Measurements from ENCODE around the gene PRKCA. TPM values are rescaled to one million over a fixed set of nuclear protein-coding genes. Genes with fewer than 3 reads are reported as not detected.

Gene PRKCA
- total and polyA plus RNA-seq, 2 experiments from 2014 or later: 6.4 to 35.4 TPM

DNA sequence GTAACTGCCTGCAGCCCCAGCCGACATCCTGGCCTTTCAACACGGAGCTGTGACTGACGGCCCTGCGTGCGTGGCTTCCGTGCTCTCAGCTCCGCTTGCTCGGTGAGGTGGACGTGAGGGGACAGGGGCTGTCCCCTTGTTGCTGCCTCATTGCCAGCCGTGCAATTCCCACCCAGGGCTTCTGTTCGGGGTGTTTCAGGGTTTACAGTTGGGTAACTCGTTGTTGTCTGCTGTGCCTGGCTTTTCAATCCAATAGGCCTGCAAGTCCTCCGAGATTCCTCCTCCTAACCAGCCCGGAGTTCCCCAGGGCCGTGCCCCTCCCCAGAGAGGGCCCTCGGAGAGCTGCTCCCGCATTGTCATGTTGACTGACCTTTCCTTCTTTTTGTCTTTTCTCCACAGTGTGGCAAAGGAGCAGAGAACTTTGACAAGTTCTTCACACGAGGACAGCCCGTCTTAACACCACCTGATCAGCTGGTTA lies 501.1 kb downstream of the PRKCA start:
- ATAC-seq (peak; percentile 95), DNase-seq (ENCODE audit: low spot score) (peak; percentile 69)
- Histone ChIP-seq H3F3A (replicated peaks; ENCODE audit: low read depth) (no peaks in the 10 kb centered on the region), H2AFZ (peak overlapping the region; percentile 66; the same call in 1 of the 2 replicates), H3K4me1 (ENCODE audit: insufficient read depth) (peaks cover 22% of the 10 kb centered on the region), H3K4me3 (0 out of 2 replicates have a peak overlapping the region, but pooled peaks have one; percentile 15), H3K9me2 (ENCODE audit: insufficient read depth) (no peaks in the 10 kb centered on the region), H3K27me3 (ENCODE audit: insufficient read depth) (no peaks in the 10 kb centered on the region), H3K27ac (ENCODE audit: low read depth) (peak overlapping the region; percentile 47; the same call in 1 of the 2 replicates), H3K4me2 (peak overlapping the region; percentile 51; the same call in 1 of the 2 replicates), H4K20me1 (replicated peaks; ENCODE audit: insufficient read depth) (no peaks in the 10 kb centered on the region), H3K36me3 (ENCODE audit: insufficient read depth) (no peaks in the 10 kb centered on the region), H3K79me2 (replicated peaks; ENCODE audit: insufficient read depth) (no peaks in the 10 kb centered on the region)
- Mint-ChIP-seq H3K36me3 (ENCODE audit: low read depth) (peaks cover 4% of the 10 kb centered on the region; the same call in 2 of the 3 replicates), H3K27ac (no peak overlapping the region), H3K4me3 (no peak overlapping the region; the same call in 2 of the 3 replicates), H3K27me3 (ENCODE audit: insufficient read depth, low read depth, poor library complexity) (no peaks in the 10 kb centered on the region), H3K4me1 (peaks cover 31% of the 10 kb centered on the region), H3K9me3 (peaks cover 3% of the 10 kb centered on the region; the same call in 1 of the 3 replicates)
- TF ChIP-seq ZNF114 (CRISPR knock-in tag; IDR thresholded peaks at IDR 0.05): no peak
- TF ChIP-seq, protein P1, sequence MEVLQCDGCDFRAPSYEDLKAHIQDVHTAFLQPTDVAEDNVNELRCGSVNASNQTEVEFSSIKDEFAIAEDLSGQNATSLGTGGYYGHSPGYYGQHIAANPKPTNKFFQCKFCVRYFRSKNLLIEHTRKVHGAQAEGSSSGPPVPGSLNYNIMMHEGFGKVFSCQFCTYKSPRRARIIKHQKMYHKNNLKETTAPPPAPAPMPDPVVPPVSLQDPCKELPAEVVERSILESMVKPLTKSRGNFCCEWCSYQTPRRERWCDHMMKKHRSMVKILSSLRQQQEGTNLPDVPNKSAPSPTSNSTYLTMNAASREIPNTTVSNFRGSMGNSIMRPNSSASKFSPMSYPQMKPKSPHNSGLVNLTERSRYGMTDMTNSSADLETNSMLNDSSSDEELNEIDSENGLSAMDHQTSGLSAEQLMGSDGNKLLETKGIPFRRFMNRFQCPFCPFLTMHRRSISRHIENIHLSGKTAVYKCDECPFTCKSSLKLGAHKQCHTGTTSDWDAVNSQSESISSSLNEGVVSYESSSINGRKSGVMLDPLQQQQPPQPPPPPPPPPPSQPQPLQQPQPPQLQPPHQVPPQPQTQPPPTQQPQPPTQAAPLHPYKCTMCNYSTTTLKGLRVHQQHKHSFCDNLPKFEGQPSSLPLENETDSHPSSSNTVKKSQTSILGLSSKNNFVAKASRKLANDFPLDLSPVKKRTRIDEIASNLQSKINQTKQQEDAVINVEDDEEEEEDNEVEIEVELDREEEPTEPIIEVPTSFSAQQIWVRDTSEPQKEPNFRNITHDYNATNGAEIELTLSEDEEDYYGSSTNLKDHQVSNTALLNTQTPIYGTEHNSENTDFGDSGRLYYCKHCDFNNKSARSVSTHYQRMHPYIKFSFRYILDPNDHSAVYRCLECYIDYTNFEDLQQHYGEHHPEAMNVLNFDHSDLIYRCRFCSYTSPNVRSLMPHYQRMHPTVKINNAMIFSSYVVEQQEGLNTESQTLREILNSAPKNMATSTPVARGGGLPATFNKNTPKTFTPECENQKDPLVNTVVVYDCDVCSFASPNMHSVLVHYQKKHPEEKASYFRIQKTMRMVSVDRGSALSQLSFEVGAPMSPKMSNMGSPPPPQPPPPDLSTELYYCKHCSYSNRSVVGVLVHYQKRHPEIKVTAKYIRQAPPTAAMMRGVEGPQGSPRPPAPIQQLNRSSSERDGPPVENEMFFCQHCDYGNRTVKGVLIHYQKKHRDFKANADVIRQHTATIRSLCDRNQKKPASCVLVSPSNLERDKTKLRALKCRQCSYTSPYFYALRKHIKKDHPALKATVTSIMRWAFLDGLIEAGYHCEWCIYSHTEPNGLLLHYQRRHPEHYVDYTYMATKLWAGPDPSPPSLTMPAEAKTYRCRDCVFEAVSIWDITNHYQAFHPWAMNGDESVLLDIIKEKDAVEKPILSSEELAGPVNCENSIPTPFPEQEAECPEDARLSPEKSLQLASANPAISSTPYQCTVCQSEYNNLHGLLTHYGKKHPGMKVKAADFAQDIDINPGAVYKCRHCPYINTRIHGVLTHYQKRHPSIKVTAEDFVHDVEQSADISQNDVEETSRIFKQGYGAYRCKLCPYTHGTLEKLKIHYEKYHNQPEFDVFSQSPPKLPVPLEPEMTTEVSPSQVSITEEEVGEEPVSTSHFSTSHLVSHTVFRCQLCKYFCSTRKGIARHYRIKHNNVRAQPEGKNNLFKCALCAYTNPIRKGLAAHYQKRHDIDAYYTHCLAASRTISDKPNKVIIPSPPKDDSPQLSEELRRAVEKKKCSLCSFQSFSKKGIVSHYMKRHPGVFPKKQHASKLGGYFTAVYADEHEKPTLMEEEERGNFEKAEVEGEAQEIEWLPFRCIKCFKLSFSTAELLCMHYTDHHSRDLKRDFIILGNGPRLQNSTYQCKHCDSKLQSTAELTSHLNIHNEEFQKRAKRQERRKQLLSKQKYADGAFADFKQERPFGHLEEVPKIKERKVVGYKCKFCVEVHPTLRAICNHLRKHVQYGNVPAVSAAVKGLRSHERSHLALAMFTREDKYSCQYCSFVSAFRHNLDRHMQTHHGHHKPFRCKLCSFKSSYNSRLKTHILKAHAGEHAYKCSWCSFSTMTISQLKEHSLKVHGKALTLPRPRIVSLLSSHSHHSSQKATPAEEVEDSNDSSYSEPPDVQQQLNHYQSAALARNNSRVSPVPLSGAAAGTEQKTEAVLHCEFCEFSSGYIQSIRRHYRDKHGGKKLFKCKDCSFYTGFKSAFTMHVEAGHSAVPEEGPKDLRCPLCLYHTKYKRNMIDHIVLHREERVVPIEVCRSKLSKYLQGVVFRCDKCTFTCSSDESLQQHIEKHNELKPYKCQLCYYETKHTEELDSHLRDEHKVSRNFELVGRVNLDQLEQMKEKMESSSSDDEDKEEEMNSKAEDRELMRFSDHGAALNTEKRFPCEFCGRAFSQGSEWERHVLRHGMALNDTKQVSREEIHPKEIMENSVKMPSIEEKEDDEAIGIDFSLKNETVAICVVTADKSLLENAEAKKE (CRISPR knock-in tag; IDR thresholded peaks at IDR 0.05): peak; percentile 33; the same call in 1 of the 2 replicates
- no peak for TF ChIP-seq POLR2AphosphoS5 (IDR thresholded peaks at IDR 0.05; ENCODE audit: low read depth)
- TF ChIP-seq, protein P2, sequence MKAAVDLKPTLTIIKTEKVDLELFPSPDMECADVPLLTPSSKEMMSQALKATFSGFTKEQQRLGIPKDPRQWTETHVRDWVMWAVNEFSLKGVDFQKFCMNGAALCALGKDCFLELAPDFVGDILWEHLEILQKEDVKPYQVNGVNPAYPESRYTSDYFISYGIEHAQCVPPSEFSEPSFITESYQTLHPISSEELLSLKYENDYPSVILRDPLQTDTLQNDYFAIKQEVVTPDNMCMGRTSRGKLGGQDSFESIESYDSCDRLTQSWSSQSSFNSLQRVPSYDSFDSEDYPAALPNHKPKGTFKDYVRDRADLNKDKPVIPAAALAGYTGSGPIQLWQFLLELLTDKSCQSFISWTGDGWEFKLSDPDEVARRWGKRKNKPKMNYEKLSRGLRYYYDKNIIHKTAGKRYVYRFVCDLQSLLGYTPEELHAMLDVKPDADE (IDR thresholded peaks at IDR 0.05): no peak

DNA sequence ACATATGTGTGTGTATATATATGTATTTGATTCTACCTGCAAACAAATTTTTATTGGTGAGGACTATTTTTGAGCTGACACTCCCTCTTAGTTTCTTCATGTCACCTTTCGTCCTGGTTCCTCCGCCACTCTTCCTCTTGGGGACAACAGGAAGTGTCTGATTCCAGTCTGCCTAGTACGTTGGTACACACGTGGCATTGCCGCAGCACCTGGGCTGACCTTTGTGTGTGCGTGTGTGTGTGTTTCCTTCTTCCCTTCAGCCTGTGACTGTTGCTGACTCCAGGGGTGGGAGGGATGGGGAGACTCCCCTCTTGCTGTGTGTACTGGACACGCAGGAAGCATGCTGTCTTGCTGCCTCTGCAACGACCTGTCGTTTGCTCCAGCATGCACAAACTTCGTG lies 503.2 kb downstream of the PRKCA start:
- H3K27me3 Mint-ChIP-seq (ENCODE audit: insufficient read depth, low read depth, poor library complexity): no peaks in the 10 kb centered on the region
- no peaks in the 10 kb centered on the region for H3K36me3 ChIP-seq (ENCODE audit: insufficient read depth)
- ATAC-seq (no peak), DNase-seq (ENCODE audit: low spot score) (no peak)
- no peaks in the 10 kb centered on the region; the same call in 2 of the 3 replicates for H3K9me3 Mint-ChIP-seq
- no peak overlapping the region for H3K4me3 Mint-ChIP-seq
- peaks cover 22% of the 10 kb centered on the region for H3K4me1 ChIP-seq (ENCODE audit: insufficient read depth)
- no peaks in the 10 kb centered on the region for H3K79me2 ChIP-seq (replicated peaks; ENCODE audit: insufficient read depth)
- H3K36me3 Mint-ChIP-seq (ENCODE audit: low read depth): no peaks in the 10 kb centered on the region; the same call in 2 of the 3 replicates
- H2AFZ ChIP-seq: no peak overlapping the region
- no peak overlapping the region for H3K27ac ChIP-seq (ENCODE audit: low read depth)
- H3K9me2 ChIP-seq (ENCODE audit: insufficient read depth): no peaks in the 10 kb centered on the region
- H3K4me3 ChIP-seq: no peak overlapping the region
- H3F3A ChIP-seq (replicated peaks; ENCODE audit: low read depth): no peaks in the 10 kb centered on the region
- no peak overlapping the region for H3K4me2 ChIP-seq
- H3K27ac Mint-ChIP-seq: no peak overlapping the region
- no peaks in the 10 kb centered on the region for H4K20me1 ChIP-seq (replicated peaks; ENCODE audit: insufficient read depth)
- H3K27me3 ChIP-seq (ENCODE audit: insufficient read depth): no peaks in the 10 kb centered on the region
- peaks cover 31% of the 10 kb centered on the region for H3K4me1 Mint-ChIP-seq
- TF ChIP-seq EZH2phosphoT487 (IDR thresholded peaks at IDR 0.05; ENCODE audit: unreplicated experiment): no peak
- no peak for TF ChIP-seq ZNF331 (CRISPR knock-in tag; IDR thresholded peaks at IDR 0.05; ENCODE audit: low read depth)
- TF ChIP-seq CREB1 (CRISPR knock-in tag; IDR thresholded peaks at IDR 0.05; ENCODE audit: low read depth): no peak
- TF ChIP-seq JUNB (IDR thresholded peaks at IDR 0.05; ENCODE audit: unreplicated experiment): no peak
- TF ChIP-seq, protein P2 (IDR thresholded peaks at IDR 0.05): no peak
- TF ChIP-seq NANOG (IDR thresholded peaks at IDR 0.05; ENCODE audit: borderline replicate concordance): no peak
- TF ChIP-seq, protein P3, sequence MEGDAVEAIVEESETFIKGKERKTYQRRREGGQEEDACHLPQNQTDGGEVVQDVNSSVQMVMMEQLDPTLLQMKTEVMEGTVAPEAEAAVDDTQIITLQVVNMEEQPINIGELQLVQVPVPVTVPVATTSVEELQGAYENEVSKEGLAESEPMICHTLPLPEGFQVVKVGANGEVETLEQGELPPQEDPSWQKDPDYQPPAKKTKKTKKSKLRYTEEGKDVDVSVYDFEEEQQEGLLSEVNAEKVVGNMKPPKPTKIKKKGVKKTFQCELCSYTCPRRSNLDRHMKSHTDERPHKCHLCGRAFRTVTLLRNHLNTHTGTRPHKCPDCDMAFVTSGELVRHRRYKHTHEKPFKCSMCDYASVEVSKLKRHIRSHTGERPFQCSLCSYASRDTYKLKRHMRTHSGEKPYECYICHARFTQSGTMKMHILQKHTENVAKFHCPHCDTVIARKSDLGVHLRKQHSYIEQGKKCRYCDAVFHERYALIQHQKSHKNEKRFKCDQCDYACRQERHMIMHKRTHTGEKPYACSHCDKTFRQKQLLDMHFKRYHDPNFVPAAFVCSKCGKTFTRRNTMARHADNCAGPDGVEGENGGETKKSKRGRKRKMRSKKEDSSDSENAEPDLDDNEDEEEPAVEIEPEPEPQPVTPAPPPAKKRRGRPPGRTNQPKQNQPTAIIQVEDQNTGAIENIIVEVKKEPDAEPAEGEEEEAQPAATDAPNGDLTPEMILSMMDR (conservative IDR thresholded peaks at IDR 0.05; ENCODE audit: low read depth in 2 of 2): no peak
- no peak for TF ChIP-seq STAT1 (IDR thresholded peaks at IDR 0.05; ENCODE audit: unreplicated experiment)
